NCI-H2227 treated with DMSO at 0.1 percent for 48 hours (cell line): ENCODE measurements around the gene RCE1.

Experiments used
- DNase-seq: peaks from one replicate; lab custom pipeline; 2025; lab: John Stamatoyannopoulos, UW

The RCE1 gene

DNA sequence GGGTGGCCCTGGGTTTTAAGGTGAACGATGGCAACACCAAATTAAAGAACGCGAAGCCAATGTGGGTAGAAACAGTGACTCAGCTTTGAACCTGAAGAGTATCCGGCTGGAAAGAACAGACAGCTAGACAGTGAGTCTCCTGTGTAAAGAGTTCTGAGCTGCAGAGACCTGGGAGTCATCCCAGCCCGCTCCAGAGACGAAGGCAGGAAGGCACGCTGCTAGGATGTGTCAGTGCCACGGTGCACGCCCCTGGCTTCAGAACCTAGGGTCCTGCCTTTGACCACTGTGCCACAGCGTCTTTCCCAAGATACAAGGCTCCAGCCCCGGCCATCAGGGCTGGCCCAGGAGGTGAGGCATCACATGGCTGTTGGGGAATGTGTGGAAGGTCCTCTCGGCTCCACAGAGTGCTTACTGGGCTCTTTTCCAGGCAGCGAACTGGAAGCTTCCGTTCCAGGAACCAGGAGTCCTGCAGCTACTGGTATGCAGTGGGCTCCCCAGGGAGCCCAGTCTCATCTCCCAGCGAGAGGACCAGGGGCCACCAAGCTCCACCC is 43.5 kb downstream of the RCE1 start:
- no peak for DNase-seq

DNA sequence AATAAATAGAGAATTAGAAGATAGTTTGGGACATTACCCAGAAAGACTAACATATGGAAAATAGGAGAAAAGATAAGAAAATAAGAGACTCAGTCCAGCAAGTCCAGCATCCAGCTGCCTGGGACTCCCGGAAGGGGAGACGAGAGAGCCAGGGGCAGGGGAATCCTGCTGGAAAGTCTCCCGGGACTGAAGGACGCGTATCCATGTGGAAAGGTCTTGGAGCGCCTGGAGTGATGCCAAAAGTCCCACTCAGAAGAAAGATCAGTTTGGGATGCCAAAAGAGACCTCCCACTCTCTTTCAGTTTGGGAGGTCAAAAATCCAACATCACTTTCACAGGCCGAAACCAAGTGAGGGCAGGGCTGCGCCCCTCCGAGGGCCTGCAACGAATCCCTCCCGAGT is 44.3 kb downstream of the RCE1 start:
- no peak for DNase-seq

DNA sequence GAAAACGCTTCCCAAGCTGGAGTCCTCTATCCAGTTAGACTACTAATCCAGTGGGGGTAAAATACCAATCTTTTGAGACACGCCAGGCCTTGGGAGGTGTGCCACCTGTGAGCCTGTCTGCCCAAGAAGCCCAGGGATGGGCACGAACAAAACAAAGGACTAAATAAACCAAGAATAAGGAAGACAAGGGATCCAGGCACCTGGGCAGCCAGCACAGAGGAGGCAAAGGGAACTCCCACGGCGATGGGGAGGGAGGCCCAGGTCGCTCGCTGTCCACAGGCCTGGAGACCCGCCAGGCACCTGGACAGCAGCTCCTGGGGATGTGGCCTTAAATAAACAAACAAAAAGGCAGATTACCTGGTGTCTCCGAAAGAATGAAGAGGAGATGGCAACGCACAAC is 45.0 kb downstream of the RCE1 start:
- no peak for DNase-seq

DNA sequence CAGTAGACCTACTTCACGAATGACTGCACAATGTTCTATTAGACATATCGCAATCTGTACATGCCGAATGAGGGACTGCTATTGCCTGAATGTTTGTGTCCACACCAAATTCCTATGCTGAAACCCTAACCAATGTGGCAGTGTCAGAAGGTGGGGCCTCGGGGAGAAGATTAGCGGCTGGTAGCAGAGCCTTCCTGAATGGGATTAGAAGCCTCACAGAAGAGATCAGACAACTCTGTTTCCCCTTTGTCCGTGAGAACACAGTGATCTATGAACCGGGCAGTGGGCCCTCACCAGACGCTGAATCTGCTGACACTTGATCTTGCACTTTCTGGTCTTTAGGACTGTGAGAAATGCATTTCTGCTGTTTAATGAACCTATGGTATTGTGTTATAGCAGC is 46.7 kb downstream of the RCE1 start:
- no peak for DNase-seq

DNA sequence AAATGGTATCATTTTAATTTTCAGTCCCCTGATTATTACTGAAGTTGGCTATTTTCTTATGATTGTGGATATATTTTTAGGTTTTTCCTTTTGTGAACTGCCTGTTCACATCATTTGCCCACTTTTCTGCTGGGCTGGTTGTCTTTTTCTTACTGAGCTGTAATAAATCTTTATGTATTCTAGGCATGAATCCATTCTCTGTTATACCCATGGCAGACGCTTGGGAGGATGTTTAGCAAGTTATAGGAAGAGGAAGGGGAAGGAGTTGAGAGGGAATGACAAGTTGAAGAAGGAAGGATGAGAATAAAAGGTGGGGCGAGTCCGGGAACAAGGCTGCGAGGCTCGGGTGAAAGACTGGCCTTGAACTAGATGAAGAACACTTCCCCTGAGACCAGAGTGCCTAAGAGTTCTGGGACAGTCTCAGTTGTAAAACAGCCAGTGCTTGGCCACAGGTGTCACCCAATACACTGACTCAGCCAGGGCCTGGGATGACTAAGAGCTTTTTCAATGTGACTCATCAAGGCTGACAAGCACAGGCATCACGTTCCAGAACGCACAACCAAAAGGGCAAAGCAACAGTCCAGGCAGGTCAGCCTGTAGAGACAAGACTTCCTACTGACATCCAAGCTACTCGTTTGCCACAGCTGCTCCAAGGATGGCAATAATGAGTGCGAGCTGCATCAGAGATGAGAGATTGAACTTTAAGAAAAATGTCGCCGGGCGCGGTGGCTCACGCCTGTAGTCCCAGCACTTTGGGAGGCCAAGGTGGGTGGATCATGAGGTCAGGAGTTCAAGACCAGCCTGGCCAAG is 48.8 kb downstream of the RCE1 start:
- no peak for DNase-seq

DNA sequence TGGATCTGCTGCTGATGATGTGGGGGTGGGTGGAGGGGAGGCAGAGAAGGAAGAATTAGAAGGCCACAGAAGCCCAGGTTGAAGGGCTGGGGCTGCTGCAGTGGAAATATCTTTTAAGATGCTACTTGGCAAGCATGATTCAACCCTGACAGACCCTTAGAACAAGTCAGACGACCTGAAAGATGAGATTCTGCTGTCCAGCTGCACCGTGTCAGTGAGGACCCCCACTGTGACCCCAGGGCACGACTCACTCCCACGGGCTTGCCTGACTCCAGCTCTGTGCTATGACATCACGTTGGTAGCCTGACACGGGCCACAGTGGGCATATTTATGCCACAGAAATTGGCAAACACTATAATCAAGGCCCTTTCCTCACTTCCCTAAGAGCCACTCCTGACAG is 49.7 kb downstream of the RCE1 start:
- DNase-seq, result no peak

DNA sequence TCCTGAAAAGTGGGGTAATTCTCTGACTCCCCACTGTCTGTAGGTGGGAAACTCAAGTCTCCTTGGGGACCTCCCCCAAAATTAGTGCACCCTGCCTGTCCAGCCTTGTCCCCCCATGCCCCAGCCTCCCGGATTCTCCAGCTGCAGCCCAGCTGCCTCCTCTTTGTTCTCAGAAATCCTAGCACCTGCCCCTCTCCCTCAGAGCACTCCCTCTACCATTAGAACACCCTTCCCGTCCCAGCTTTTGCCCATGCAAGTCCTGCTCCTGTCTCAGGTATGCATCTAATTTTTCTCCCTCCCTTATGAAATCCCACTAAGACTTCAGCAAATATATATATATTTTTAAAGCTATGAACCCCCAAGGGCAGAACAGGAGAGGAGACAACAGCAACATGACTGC is 50.9 kb downstream of the RCE1 start:
- DNase-seq, result no peak
